Measurements from ENCODE around the gene LCE3E. TPM values are rescaled to one million over a fixed set of nuclear protein-coding genes. Genes with fewer than 3 reads are reported as not detected.

LCE3E gene
- total and polyA plus RNA-seq, 10 donors: not detected

DNA sequence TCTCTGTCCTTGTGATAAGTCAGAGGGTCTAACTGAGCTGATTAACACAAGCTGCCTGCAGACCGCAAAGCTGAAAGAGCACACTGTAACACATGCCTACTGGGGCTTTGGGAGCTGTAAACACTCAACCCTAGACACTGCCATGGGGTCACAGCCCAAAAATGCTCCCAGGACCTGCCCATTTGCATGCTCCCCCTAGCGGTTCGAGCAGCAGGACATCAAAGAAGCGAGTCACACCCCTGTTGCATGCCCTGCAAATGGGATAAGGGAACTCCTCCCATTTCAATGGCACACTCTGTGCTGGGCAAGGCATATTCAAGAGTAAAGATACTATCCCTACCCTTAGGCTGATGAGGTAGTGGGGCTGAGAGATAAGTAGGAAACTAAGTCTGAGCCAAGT lies 22.8 kb downstream of the LCE3E start:
- H3K27me3 ChIP-seq (replicated peaks in 1 of 7): peaks cover 0 to 40% (median 0%) of the 10 kb centered on the region in 7 donors
- H3K4me3 ChIP-seq: no peak overlapping the region
- no peak for TF ChIP-seq POLR2A (IDR thresholded peaks at IDR 0.05)
- no peak for TF ChIP-seq CTCF (IDR thresholded peaks at IDR 0.05 in 8 of 11, conservative IDR thresholded peaks at IDR 0.05 in 3 of 11)
- TF ChIP-seq POLR2AphosphoS5 (IDR thresholded peaks at IDR 0.05): no peak
- 41 to 51% (median 45%) methylated on average over 4 of the region's 4 CpGs for WGBS, 5 donors
- peaks cover 0 to 18% (median 0%) of the 10 kb centered on the region in 8 donors for H3K9me3 ChIP-seq
- no peak overlapping the region for H3K27ac ChIP-seq
- no peaks in the 10 kb centered on the region for H3K4me1 ChIP-seq
- DNase-seq: no peak
- intact Hi-C loops (cut with DNase I; ENCODE audit: low total_unique reads): no loop called here
- H3K36me3 ChIP-seq: no peaks in the 10 kb centered on the region

- Histone ChIP-seq H3K27me3 (replicated peaks in 1 of 7) (peaks cover 0 to 56% (median 4%) of the 10 kb centered on the region in 7 donors), H3K9me3 (no peaks in the 10 kb centered on the region), H3K27ac (no peak overlapping the region), H3K4me3 (no peak overlapping the region), H3K36me3 (no peaks in the 10 kb centered on the region), H3K4me1 (no peaks in the 10 kb centered on the region)
- DNase-seq: no peak
- WGBS, 5 donors: 62 to 79% (median 65%) methylated on average over 2 of the region's 2 CpGs
- intact Hi-C loops (cut with DNase I; ENCODE audit: low total_unique reads): no loop called here
- no peak for TF ChIP-seq POLR2A (IDR thresholded peaks at IDR 0.05)
- no peak for TF ChIP-seq CTCF (IDR thresholded peaks at IDR 0.05 in 8 of 11, conservative IDR thresholded peaks at IDR 0.05 in 3 of 11)
- TF ChIP-seq POLR2AphosphoS5 (IDR thresholded peaks at IDR 0.05): no peak
These were observed 26.7 kb downstream of the LCE3E start for GRCh38 chr1:152539901-152540300.

GRCh38 chr1:152537496-152537895 lies 29.1 kb downstream of the LCE3E start:
- 37 to 56% (median 46%) methylated on average over 4 of the region's 4 CpGs for WGBS, 5 donors
- Histone ChIP-seq H3K9me3 (no peaks in the 10 kb centered on the region), H3K4me3 (no peak overlapping the region), H3K27ac (no peak overlapping the region), H3K36me3 (no peaks in the 10 kb centered on the region), H3K27me3 (replicated peaks in 1 of 7) (peaks cover 0 to 63% (median 10%) of the 10 kb centered on the region in 7 donors), H3K4me1 (no peaks in the 10 kb centered on the region)
- intact Hi-C loops (cut with DNase I; ENCODE audit: low total_unique reads): no loop called here
- TF ChIP-seq CTCF (IDR thresholded peaks at IDR 0.05 in 8 of 11, conservative IDR thresholded peaks at IDR 0.05 in 3 of 11) (no peak), POLR2AphosphoS5 (IDR thresholded peaks at IDR 0.05) (no peak), POLR2A (IDR thresholded peaks at IDR 0.05) (no peak)
- no peak for DNase-seq

GRCh38 chr1:152535774-152536173 lies 30.8 kb downstream of the LCE3E start:
- 74 to 84% (median 76%) methylated on average over 3 of the region's 3 CpGs for WGBS, 5 donors
- intact Hi-C loops (cut with DNase I; ENCODE audit: low total_unique reads): no loop called here
- no peaks in the 10 kb centered on the region for H3K36me3 ChIP-seq
- H3K4me3 ChIP-seq: no peak overlapping the region
- TF ChIP-seq POLR2AphosphoS5 (IDR thresholded peaks at IDR 0.05) (no peak), CTCF (IDR thresholded peaks at IDR 0.05 in 8 of 11, conservative IDR thresholded peaks at IDR 0.05 in 3 of 11) (no peak), POLR2A (IDR thresholded peaks at IDR 0.05) (no peak)
- no peaks in the 10 kb centered on the region for H3K4me1 ChIP-seq
- DNase-seq: no peak
- peaks cover 0 to 51% (median 10%) of the 10 kb centered on the region in 7 donors for H3K27me3 ChIP-seq (replicated peaks in 1 of 7)
- H3K27ac ChIP-seq: no peak overlapping the region
- H3K9me3 ChIP-seq: peaks cover 0 to 8% (median 0%) of the 10 kb centered on the region in 8 donors

Data from spleen (tissue), 11 donors.